Activated CD4-positive, alpha-beta T cell treated with anti-CD3 and anti-CD28 coated beads for 24 hours (primary cell): ENCODE results near the gene B3GNT5.
A peak's percentile ranks its signal among the peaks of the same experiment; 100 is the strongest.

Source experiments
- DNase-seq, 2 donors: peaks; one replicate each; pipeline ENCODE4 v3.0.0-alpha.2; 2020; ENCODE audit warnings: low read depth in 2 of 2

B3GNT5 gene

GRCh38 chr3:183291497-183292031 lies 38.5 kb downstream of the B3GNT5 start:
- no peak for DNase-seq

- no peak for DNase-seq
Observed at GRCh38 chr3:183293966-183294365, 40.9 kb downstream of the B3GNT5 start.

DNA sequence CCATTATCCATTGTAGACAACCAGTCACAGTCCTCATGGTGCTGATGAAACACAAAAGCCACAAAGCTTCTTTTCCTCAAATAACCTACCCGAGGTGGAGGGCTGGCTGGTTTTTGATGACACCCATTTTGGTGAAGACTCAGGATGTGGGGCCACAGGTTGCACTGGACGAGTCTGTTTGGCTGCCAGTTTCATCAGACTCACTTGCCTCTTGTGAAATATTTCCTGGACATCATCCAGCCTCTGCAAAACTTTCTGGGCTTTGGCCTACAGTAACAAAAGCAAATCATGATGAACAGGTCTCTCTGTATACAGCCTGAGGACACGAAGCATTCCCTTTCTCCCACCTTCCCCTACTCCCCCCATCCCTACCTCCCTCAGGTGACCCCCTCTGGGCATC lies 42.2 kb downstream of the B3GNT5 start:
- DNase-seq: no peak

- no peak for DNase-seq
Observed at GRCh38 chr3:183296944-183297343, 43.9 kb downstream of the B3GNT5 start.

DNA sequence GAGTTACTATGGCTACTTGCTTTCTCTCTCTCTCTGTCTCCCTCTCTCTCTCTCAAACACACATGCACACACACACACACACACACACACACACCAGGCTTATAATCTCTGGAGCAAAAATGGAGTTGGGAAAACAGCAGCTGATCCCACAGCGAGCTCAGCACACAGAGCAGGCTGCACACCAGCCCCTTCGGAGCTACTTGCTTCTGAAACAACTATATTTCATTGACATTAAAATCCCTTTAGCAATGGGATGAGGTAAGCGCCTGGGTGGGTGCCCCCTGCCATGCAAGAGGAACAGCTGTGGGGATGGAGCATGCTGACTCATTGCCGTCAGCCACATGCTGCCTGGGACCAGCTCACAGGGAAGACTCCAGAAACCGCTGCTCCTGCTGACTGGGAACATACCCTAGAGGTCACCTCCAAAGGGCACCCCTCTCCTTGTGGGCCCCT lies 45.7 kb downstream of the B3GNT5 start:
- no peak for DNase-seq

GRCh38 chr3:183299976-183300375 lies 46.9 kb downstream of the B3GNT5 start:
- no peak for DNase-seq

DNA sequence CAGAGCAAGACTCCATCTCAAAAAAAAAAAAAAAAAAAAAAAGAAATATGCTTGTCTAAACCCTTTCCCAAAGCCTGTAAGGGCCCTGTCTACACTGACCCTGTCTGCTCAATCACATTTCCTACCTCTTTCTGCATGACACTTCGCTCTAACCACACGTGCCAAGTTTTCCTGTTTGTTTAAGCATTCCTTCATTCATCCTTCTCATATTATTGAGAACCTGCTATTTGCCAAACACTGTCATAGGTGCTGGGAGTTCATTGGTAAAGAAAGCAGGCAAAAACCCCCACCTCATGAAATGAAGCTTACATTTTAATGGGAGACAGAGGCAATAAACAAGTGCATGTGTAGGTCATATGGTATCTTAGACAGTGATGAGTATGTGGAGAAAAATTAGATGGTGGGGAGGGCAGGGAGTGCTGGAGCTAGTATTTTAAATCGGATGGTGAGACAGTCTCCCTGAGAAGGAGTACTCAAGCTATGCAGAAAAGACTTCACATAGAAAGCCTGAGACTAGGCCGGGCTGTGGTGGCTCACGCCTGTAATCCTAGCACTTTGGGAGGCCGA lies 48.0 kb downstream of the B3GNT5 start:
- DNase-seq: no peak

GRCh38 chr3:183301937-183302580 lies 49.0 kb downstream of the B3GNT5 start:
- DNase-seq: no peak

- no peak for DNase-seq
Observed at GRCh38 chr3:183303690-183304089, 50.6 kb downstream of the B3GNT5 start.

GRCh38 chr3:183306798-183307671 lies 54.0 kb downstream of the B3GNT5 start:
- peak in 1 of 2 donors; percentile 20 for DNase-seq

GRCh38 chr3:183307749-183308148 lies 54.7 kb downstream of the B3GNT5 start:
- no peak for DNase-seq

DNA sequence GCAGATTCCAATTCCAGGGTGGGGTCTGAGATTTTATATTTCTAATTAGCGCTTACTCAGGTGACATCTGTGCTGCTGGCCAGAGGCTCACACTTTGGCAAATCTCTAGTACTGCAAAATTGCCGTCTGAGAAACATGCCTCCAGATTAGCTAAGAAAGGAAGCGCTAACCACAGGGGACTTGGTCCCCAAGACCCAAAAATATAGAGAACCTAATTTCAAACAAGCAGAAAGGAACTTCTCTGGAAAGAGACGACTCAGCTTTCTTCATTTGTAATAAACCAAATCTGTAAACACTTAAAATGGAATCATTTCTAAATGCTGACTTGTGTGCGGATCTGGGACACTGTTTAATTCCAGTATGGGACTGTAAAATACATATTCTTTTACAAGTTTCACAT lies 55.7 kb downstream of the B3GNT5 start:
- no peak for DNase-seq

DNA sequence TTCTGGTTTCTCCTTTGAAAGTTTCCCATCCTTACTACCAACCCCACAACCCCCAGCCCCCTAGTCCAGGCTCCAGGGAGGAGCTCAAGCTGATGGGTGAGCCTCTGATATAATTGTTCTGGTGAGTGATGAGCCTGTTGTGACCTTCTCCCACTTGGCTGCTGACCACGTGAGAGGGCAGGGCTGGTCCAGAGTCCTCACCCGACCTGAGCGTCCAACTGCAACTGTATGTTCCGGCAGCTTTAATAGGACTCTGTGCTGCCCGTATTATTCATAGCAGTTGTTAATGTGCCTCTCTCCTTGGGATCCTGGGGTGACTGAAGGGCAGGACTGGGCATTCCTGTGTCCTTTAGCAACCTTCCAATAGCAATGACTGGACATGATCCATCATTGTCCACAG lies 56.2 kb downstream of the B3GNT5 start:
- no peak for DNase-seq

DNA sequence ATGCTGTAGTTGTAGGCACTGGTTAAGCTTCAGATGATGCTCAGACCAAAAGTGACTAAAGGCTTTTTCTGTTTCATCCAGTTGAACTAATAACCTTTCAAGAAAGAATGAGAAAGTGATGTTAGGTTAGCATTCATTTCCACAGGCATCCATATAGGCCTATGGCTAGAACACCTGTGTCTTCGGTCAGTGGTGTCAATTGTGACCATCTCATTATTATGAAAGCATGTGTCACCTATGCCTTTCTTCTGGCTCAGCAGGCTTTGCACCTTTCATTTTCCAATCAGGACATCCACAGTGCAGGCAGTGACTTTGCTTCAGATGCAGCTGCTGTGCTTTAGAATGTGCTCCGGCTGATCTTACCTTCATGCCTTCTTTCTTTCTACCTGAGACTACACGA lies 57.9 kb downstream of the B3GNT5 start:
- no peak for DNase-seq

GRCh38 chr3:183312433-183312832 lies 59.4 kb downstream of the B3GNT5 start:
- no peak for DNase-seq

DNA sequence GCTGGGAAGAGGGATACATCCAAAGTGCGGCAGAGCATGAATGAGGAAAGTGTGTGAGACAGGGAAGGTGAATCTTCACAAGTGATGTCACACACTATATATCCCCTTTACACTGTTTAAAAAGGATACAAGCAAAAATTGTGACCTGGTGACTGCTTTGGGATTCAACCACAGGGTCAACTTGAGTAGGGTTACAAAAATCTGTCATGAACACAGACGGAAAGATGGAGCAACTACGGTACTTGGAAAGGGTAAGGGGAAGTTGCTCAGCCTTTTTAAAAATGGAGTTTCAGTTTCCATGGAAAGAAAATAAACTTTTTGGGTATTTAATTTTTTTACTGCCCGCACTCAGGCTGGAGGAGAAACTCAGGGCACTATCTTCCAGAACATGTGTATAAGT lies 60.3 kb downstream of the B3GNT5 start:
- no peak for DNase-seq

GRCh38 chr3:183313764-183314163 lies 60.7 kb downstream of the B3GNT5 start:
- no peak for DNase-seq

GRCh38 chr3:183315739-183316138 lies 62.7 kb downstream of the B3GNT5 start:
- DNase-seq: no peak

- no peak for DNase-seq
Observed at GRCh38 chr3:183317271-183317670, 64.2 kb downstream of the B3GNT5 start.

DNA sequence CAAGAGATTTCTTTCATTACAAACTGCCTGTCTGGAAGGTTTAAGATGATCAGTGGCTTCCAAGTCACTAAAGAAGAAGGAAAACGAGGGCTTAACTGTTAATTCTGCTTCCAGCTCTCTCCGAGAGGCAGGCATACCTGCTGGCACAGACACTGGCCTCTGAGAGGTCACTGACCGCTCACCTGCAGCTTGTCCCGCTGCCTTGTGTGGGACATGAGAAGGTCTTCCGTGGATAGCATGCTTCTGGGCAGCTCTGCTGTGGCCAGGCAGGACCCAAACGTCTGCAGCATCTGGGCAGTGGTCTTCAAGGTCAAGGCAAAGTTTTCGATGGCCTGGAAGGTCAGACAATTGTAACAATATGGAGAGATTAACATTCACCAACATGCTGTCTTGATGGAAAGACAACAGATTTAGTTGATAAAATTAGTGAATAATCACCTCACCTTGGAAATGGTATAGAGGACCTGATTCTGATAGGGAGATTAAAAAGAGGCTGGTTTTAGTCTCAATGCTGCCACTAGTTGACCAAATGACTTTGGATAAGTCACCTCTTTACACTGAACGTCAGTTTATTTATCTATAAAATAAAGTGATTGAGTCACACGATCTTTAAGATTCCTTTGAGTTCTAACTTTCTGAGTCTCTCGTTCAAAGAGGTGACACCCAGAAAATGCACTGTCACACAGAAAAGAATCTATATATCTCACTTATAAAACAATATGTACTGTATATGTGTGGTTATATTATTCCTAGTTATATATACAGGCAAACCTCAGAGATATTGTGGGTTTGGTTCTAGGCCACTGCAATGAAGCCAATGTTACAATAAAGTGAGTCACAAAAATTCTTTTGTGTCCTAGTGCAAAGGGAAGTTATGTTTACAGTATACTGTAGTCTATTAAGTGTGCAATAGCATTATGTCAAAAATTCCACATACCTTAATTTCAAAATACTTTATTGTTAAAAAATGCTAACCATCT lies 65.1 kb downstream of the B3GNT5 start:
- no peak for DNase-seq

DNA sequence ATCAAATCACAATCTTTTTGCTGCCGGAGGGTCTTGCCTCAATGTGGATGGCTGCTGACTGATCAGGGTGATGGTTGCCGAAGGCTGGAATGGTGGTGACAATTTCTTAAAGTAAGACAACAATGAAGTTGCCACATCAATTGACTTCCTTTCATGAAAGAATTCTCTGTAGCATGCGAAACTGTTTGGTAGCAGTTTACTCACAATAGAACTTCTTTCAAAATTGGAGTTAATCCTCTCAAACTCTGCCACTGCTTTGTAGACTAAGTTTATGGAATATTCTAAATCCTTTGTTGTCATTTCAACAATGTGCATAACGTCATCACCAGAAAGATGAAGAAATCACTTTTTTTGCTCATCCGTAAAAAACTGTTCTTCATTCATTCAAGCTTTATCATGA lies 65.8 kb downstream of the B3GNT5 start:
- DNase-seq: no peak
